H1 (cell line): ENCODE measurements around the gene PPARA.

Experiments used
- CREB1 ChIP-seq: IDR thresholded peaks from 2 replicates; pipeline ENCODE4 v1.6.1; 2012; ENCODE audit warnings: inconsistent platforms
- CTCF ChIP-seq, 3 experiments: IDR thresholded peaks; 1 replicate in 2 of 3; 2 replicates in 1 of 3; pipeline versions ENCODE4 v1.5.1 to v1.6.1; 2011; ENCODE audit warnings: low read length in 3 of 3, mild to moderate bottlenecking in 3 of 3, inconsistent platforms in 2 of 3, low read depth in 1 of 3, moderate library complexity in 1 of 3; ENCODE audit not compliant: insufficient read depth in 1 of 3; ENCODE audit errors: control extremely low read depth in 1 of 3
- EGR1 ChIP-seq: IDR thresholded peaks from 2 replicates; pipeline ENCODE4 v1.6.1; 2011; ENCODE audit warnings: low read depth, low read length, borderline replicate concordance
- EZH2 ChIP-seq: fragments of 200-600 bp; sonication (generic); IDR thresholded peaks from 2 replicates; pipeline ENCODE4 v1.7.1; 2012; ENCODE audit warnings: low read depth, mild to moderate bottlenecking, moderate library complexity, low read length, inconsistent platforms; ENCODE audit not compliant: severe bottlenecking
- POLR2AphosphoS5 ChIP-seq: IDR thresholded peaks from 2 replicates; pipeline ENCODE4 v1.6.1; 2011; ENCODE audit warnings: low read depth, low read length
- SIRT6 ChIP-seq: IDR thresholded peaks from one replicate; pipeline ENCODE4 v1.7.1; 2012; ENCODE audit warnings: low read length, inconsistent platforms

- no peak for TF ChIP-seq EGR1
- TF ChIP-seq CTCF (IDR thresholded peaks at IDR 0.05; ENCODE audit: control extremely low read depth in 1 of 3, insufficient read depth in 1 of 3, low read depth in 1 of 3, low read length in 3 of 3), result no peak
- no peak for TF ChIP-seq EZH2
- no peak for TF ChIP-seq CREB1
- no peak for TF ChIP-seq SIRT6
- TF ChIP-seq POLR2AphosphoS5, result no peak
Observed at GRCh38 chr22:46165977-46166376, 15.7 kb downstream of the PPARA start.
